Activated naive CD4-positive, alpha-beta T cell treated with anti-CD3 and anti-CD28 coated beads, Interleukin-2, amount 10 ng/mL, durations not matched to agents 7 days and 5 days (primary cell): ENCODE results near the gene MRPL49.
A peak's percentile ranks its signal among the peaks of the same experiment; 100 is the strongest.

ENCODE experiments used
- CTCF ChIA-PET: fragments of 350-600 bp; sonication (Branson Sonifier 250); formaldehyde crosslinking; loops from one replicate; lab custom pipeline; 2021; ENCODE audit warnings: antibody characterized with exemption; lab: Charles Lee
- DNase-seq: peaks from one replicate; pipeline ENCODE4 v3.0.0-alpha.2; 2020
- H3K27ac Mint-ChIP-seq: one replicate; pipeline ENCODE4 v1.8.0; 2021; ENCODE audit warnings: mild to moderate bottlenecking, moderate library complexity, mixed read lengths
- H3K27me3 Mint-ChIP-seq: one replicate; pipeline ENCODE4 v1.8.0; 2021; ENCODE audit warnings: mild to moderate bottlenecking, mixed read lengths
- H3K36me3 Mint-ChIP-seq: one replicate; pipeline ENCODE4 v1.8.0; 2021; ENCODE audit warnings: mixed read lengths
- H3K4me1 Mint-ChIP-seq: one replicate; pipeline ENCODE4 v1.8.0; 2021; ENCODE audit warnings: mixed read lengths
- H3K4me3 Mint-ChIP-seq: one replicate; pipeline ENCODE4 v1.8.0; 2021; ENCODE audit warnings: mild to moderate bottlenecking, moderate library complexity, mixed read lengths
- H3K9me3 Mint-ChIP-seq: one replicate; pipeline ENCODE4 v1.8.0; 2021; ENCODE audit warnings: mixed read lengths

The MRPL49 gene

DNA sequence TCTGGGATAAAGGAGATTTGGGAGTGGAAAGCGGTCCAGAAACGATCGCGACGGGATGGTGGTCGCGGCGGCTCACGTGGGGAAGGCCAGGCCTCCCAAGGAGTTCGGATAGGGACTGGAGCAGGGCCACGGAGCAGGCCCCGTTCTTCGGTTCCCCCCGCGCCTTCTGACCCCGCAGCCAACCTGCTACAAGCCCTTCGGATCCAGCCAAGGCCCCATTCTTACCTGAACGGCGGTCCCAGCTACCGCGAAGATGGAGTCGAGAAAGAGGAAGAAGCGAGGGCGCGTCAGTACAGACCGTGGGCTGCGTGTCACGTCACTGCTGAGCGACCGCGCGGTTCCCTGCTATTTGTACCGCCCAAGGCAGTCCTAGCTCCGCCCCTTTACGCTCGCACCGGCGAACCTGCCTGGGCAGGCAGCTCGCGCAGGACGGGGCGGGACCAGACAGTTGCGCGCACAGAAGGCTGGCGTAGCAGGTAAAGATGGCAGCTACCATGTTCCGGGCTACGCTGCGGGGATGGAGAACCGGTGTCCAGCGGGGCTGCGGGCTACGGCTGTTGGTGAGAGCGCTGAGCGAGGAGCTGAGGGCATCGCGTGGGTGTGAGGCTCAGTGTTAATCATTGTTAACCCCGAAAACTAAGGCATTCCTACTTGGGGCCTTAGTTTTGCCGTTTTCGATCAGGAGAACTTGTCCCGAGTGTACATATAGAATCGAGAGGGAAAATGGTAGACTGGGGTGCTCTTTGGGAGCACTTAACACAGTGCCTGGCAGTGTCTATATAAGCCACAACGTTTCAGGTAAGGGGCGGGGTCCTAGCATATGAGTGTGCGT, at the start of gene MRPL49, which contains the start of gene FAU:
Gene MRPL49 (plus strand): TSS at position 457 of the 832 bp plus-strand sequence. CDS start 26 bp downstream, at position 483.
Gene FAU (minus strand): TSS at position 270 of the 832 bp plus-strand sequence. CDS start 321 bp downstream, outside the sequence.
- Mint-ChIP-seq H3K4me3 (peak within 1 kb of the TSS; percentile 97), H3K36me3 (peaks cover 60% of the 10 kb centered on the region), H3K9me3 (no peaks in the 10 kb centered on the region), H3K4me1 (peaks cover 51% of the 10 kb centered on the region), H3K27me3 (no peaks in the 10 kb centered on the region), H3K27ac (peak within 1 kb of the TSS; percentile 100)
- CTCF ChIA-PET: interaction anchor here (0.7 to 4.3 kb wide), 5 partner anchors 10 to 109 kb away, joined by 3 to 33 read pairs (median 6); partner anchors contain the start of genes CAPN1, SYVN1 and TM7SF2
- peak; percentile 100 for DNase-seq

GRCh38 chr11:65072631-65072966, 49.5 kb upstream of the MRPL49 start:
- Mint-ChIP-seq H3K27ac (no peak overlapping the region), H3K4me1 (peaks cover 2% of the 10 kb centered on the region), H3K4me3 (no peak overlapping the region), H3K9me3 (no peaks in the 10 kb centered on the region), H3K36me3 (peaks cover 16% of the 10 kb centered on the region), H3K27me3 (no peaks in the 10 kb centered on the region)
- DNase-seq: no peak
- CTCF ChIA-PET: interaction anchor here (0.8 kb wide), 1 partner anchor 9 kb away, joined by 3 read pairs; no protein-coding TSS in a partner anchor

- CTCF ChIA-PET: interaction anchor here (1.4 to 2.0 kb wide), 4 partner anchors 28 to 230 kb away, joined by 4 to 6 read pairs (median 4); no protein-coding TSS in a partner anchor
- no peaks in the 10 kb centered on the region for H3K9me3 Mint-ChIP-seq
- no peak overlapping the region for H3K4me3 Mint-ChIP-seq
- no peaks in the 10 kb centered on the region for H3K27me3 Mint-ChIP-seq
- no peak for DNase-seq
- peak overlapping the region; percentile 67 for H3K27ac Mint-ChIP-seq
- H3K4me1 Mint-ChIP-seq: peaks cover 43% of the 10 kb centered on the region
- peaks cover 49% of the 10 kb centered on the region for H3K36me3 Mint-ChIP-seq
These were observed 44.7 kb upstream of the MRPL49 start for GRCh38 chr11:65077451-65077850.

DNA sequence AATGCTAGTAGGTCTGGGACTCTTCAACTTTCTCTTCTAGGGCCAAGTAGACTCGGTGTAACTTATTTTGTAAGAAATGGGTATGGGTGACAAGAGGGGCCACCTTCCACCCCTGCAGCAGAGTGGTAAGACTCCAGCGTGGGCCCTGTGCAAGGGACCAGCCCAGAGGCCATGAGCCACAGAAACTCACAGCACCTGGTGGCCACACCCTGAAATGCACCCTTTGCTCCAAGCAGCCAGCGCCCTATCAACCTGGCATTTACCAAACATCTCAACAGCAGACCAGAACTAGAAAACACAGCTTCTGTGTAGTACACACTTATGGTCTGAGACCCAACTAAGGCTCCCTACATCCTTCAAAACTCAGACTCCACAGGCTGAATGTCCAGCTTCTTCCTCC, 44.0 kb upstream of the MRPL49 start:
- Mint-ChIP-seq H3K9me3 (no peaks in the 10 kb centered on the region), H3K4me3 (no peak overlapping the region), H3K4me1 (peaks cover 50% of the 10 kb centered on the region), H3K36me3 (peaks cover 55% of the 10 kb centered on the region), H3K27ac (peak overlapping the region; percentile 86), H3K27me3 (no peaks in the 10 kb centered on the region)
- CTCF ChIA-PET: interaction anchor here (1.0 to 1.4 kb wide), 2 partner anchors 29 to 66 kb away, joined by 4 to 6 read pairs; no protein-coding TSS in a partner anchor
- peak; percentile 84 for DNase-seq

GRCh38 chr11:65078786-65079342, 43.3 kb upstream of the MRPL49 start:
- H3K27me3 Mint-ChIP-seq: peaks cover 5% of the 10 kb centered on the region
- H3K36me3 Mint-ChIP-seq: peaks cover 62% of the 10 kb centered on the region
- no peaks in the 10 kb centered on the region for H3K9me3 Mint-ChIP-seq
- peaks cover 55% of the 10 kb centered on the region for H3K4me1 Mint-ChIP-seq
- DNase-seq: no peak
- peak overlapping the region; percentile 86 for H3K27ac Mint-ChIP-seq
- H3K4me3 Mint-ChIP-seq: no peak overlapping the region
- CTCF ChIA-PET: interaction anchor here (1.0 kb wide), 1 partner anchor 67 kb away, joined by 6 read pairs; no protein-coding TSS in a partner anchor

DNA sequence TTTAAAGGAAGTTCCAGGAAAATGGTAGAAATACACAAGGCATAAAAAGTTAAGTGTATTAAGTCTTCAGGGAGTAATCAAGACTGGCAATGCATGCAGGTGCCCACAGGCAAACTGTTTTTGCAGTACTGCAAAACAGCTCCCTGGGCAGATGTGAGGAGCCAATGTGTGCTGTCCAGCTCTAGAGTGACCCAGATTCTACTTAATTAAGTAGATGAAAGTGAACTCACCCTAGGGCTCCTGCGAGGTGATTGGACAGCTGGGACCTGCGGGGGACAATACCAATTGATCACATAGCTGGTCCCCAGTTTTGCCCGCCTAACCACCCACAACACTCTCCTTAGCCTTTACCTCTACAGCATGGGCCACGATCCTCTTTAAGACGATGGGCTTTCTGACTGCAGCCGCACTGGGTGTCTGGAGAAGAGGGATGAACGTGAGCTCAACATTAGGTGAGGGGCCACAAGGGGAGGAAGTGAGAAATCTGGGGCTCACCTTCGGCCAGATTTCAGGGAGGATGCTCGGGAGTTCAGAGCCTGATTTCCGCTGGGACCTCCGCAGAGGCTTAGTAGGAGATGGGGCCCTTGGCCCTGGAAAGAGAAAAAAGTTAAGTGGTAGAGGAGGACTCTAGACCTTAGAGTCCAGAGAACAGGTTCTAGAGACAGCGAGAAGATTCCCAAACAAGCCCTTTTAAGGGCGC, 38.8 kb upstream of the MRPL49 start:
- Mint-ChIP-seq H3K4me3 (peak overlapping the region; percentile 97), H3K27me3 (peaks cover 12% of the 10 kb centered on the region), H3K36me3 (peaks cover 58% of the 10 kb centered on the region), H3K9me3 (no peaks in the 10 kb centered on the region), H3K4me1 (peaks cover 66% of the 10 kb centered on the region), H3K27ac (peak overlapping the region; percentile 96)
- peak; percentile 30 for DNase-seq
- CTCF ChIA-PET: interaction anchor here (1.0 to 2.2 kb wide), 6 partner anchors 16 to 69 kb away, joined by 3 to 8 read pairs (median 6); partner anchors contain the start of genes ARL2, TM7SF2 and ZNHIT2

GRCh38 chr11:65083834-65084597, 38.1 kb upstream of the MRPL49 start, which contains the start of the genes CDCA5 and ZFPL1:
TSS of gene CDCA5 (minus strand) at chr11:65084040. CDS start at chr11:65083978, 62 bp downstream.
TSS of gene ZFPL1 (plus strand) at chr11:65084222. CDS start at chr11:65084699, 477 bp downstream.
- Mint-ChIP-seq H3K9me3 (no peaks in the 10 kb centered on the region), H3K27me3 (peaks cover 12% of the 10 kb centered on the region), H3K4me3 (peak within 1 kb of the TSS; percentile 97), H3K4me1 (peaks cover 59% of the 10 kb centered on the region), H3K36me3 (peaks cover 57% of the 10 kb centered on the region), H3K27ac (peak within 1 kb of the TSS; percentile 96)
- DNase-seq: peak; percentile 96
- CTCF ChIA-PET: interaction anchor here (1.3 to 2.2 kb wide), 5 partner anchors 15 to 70 kb away, joined by 4 to 8 read pairs (median 6); partner anchors contain the start of genes ARL2, TM7SF2 and ZNHIT2

DNA sequence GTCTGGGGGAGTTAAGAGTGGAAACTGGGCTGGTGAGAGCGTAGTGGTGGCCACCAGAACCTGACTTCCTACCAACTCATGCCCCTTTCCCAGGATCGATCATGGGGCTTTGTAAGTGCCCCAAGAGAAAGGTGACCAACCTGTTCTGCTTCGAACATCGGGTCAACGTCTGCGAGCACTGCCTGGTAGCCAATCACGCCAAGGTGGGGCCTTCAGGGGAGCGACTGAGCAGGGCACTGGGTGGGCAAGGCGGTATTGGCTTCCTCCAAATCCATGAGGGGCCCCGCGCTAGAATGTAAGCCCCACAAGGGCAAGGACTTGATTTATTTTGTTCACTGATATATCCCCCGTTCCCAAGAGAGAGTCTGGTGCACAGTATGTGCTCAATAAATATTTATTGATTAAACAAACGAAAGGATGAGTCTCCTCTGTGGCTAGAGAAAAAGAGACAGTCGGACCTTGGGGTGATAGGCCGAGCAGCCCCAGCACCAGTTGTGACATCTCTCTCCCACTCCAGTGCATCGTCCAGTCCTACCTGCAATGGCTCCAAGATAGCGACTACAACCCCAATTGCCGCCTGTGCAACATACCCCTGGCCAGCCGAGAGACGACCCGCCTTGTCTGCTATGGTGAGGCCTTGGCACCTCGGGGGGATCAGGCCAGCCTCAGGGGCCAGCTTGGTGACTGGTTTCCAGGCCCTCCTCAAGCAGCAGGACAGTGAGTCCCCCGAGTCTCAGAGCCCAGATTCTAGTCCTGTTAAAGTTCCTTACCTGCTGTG, 37.3 kb upstream of the MRPL49 start:
- peaks cover 55% of the 10 kb centered on the region for H3K4me1 Mint-ChIP-seq
- DNase-seq: peak; percentile 24
- H3K27me3 Mint-ChIP-seq: peaks cover 12% of the 10 kb centered on the region
- no peaks in the 10 kb centered on the region for H3K9me3 Mint-ChIP-seq
- H3K36me3 Mint-ChIP-seq: peaks cover 57% of the 10 kb centered on the region
- peak overlapping the region; percentile 97 for H3K4me3 Mint-ChIP-seq
- CTCF ChIA-PET: interaction anchor here (0.8 to 1.7 kb wide), 3 partner anchors 10 to 28 kb away, joined by 3 to 6 read pairs (median 4); no protein-coding TSS in a partner anchor
- H3K27ac Mint-ChIP-seq: peak overlapping the region; percentile 96

DNA sequence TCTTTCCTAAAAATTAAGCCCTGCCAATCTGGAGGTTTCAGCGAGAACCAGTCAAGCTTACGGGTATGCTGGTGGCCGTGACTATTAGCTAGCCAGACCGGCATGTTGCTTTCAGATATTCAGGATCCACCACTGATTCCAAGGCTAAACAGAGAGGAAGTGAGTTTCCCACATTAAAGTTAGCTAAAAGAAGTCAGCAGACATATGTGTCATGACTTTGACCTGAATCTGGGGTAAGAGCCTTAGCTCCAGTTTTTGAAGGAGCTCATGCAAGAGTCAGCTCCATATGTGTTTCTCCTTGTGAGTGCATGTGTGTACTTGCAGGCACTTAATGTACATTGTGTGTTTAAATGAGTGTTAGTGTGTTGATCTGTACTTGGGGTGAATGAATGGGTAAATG, 36.7 kb upstream of the MRPL49 start:
- peaks cover 55% of the 10 kb centered on the region for H3K36me3 Mint-ChIP-seq
- peaks cover 50% of the 10 kb centered on the region for H3K4me1 Mint-ChIP-seq
- CTCF ChIA-PET: interaction anchor here (0.8 to 1.7 kb wide), 3 partner anchors 9 to 27 kb away, joined by 3 to 6 read pairs (median 4); no protein-coding TSS in a partner anchor
- H3K27ac Mint-ChIP-seq: peak overlapping the region; percentile 96
- H3K9me3 Mint-ChIP-seq: no peaks in the 10 kb centered on the region
- H3K27me3 Mint-ChIP-seq: peaks cover 12% of the 10 kb centered on the region
- DNase-seq: no peak
- H3K4me3 Mint-ChIP-seq: peak overlapping the region; percentile 97

- Mint-ChIP-seq H3K4me1 (peaks cover 38% of the 10 kb centered on the region), H3K4me3 (no peak overlapping the region), H3K27ac (no peak overlapping the region), H3K27me3 (peaks cover 12% of the 10 kb centered on the region), H3K9me3 (no peaks in the 10 kb centered on the region), H3K36me3 (peaks cover 46% of the 10 kb centered on the region)
- DNase-seq: no peak
- CTCF ChIA-PET: no interaction called here
These were observed 35.3 kb upstream of the MRPL49 start for GRCh38 chr11:65086809-65087208.

DNA sequence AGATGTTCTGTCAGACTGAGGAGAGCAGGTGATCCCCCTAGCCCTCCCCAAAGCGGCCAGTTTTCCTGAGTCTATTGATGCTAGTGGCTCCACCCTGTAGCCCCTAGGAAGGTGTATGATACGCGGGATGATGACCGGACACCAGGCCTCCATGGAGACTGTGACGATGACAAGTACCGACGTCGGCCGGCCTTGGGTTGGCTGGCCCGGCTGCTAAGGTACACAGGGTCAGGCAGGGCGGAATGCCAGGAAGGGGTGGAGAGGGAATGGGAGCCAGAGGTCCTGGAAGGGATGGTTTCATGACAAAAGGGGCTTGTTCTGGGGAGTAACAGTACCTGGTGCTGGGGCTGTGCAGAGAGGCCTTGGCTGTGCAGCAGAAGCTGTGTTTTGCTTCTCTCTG, 34.9 kb upstream of the MRPL49 start:
- H3K4me3 Mint-ChIP-seq: no peak overlapping the region
- peaks cover 12% of the 10 kb centered on the region for H3K27me3 Mint-ChIP-seq
- peaks cover 34% of the 10 kb centered on the region for H3K4me1 Mint-ChIP-seq
- peaks cover 43% of the 10 kb centered on the region for H3K36me3 Mint-ChIP-seq
- H3K27ac Mint-ChIP-seq: no peak overlapping the region
- CTCF ChIA-PET: no interaction called here
- DNase-seq: no peak
- H3K9me3 Mint-ChIP-seq: no peaks in the 10 kb centered on the region

DNA sequence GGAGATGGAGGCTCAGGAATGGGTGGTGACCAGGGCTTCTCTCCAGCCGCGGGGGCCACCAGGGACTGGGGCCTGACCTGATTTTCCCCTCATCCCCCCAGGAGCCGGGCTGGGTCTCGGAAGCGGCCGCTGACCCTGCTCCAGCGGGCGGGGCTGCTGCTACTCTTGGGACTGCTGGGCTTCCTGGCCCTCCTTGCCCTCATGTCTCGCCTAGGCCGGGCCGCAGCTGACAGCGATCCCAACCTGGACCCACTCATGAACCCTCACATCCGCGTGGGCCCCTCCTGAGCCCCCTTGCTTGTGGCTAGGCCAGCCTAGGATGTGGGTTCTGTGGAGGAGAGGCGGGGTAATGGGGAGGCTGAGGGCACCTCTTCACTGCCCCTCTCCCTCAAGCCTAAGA, 34.3 kb upstream of the MRPL49 start:
- H3K27me3 Mint-ChIP-seq: peaks cover 12% of the 10 kb centered on the region
- peaks cover 39% of the 10 kb centered on the region for H3K36me3 Mint-ChIP-seq
- CTCF ChIA-PET: interaction anchor here (0.8 kb wide), 1 partner anchor 23 kb away, joined by 3 read pairs; no protein-coding TSS in a partner anchor
- peaks cover 28% of the 10 kb centered on the region for H3K4me1 Mint-ChIP-seq
- DNase-seq: no peak
- no peak overlapping the region for H3K4me3 Mint-ChIP-seq
- no peak overlapping the region for H3K27ac Mint-ChIP-seq
- no peaks in the 10 kb centered on the region for H3K9me3 Mint-ChIP-seq
